ENCODE results near the gene FAM13A. TPM values are rescaled to one million over a fixed set of nuclear protein-coding genes. Genes with fewer than 3 reads are reported as not detected.

FAM13A gene
- total RNA-seq, 1 donor from 2014 or later, result 13.2 TPM

DNA sequence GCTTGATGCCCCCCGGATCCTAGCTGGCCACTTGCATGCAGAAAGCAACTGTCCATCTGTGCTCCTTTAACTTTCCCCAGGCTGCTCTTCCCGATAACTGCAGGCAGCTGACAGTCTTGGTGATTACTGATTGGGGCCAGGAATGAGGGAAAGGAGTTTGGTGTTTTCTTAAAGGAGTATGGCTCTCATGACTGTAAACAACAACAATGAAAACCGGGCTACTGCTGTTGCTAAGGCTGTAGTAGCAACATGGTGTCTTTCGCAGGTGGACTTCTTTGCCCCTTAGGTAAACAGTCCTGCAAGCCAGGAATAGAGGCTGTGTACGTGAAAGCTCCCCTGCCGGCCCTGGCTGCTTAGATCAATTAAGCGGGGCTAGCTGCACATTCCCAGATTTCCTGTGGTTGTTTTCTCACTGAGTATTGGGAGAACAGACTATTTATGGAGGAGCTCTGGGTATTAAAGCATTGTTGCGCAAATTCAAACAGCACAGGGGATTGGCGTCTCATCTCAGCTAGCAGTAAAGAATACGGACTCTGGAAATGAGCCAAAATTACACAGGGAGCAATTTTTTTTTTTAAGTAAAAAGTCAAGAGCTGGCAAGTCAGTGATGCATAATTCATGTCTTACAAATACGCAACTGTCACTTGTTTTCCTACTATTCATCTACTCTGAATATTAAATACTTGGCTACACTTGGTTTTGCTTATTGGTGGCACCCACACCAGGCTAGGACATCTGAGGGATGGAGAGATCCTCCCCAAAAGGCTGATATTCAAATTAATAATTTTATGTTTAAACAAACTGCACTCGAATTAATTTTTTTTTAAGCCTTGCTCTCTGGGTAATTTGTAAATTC is 297.7 kb downstream of the FAM13A start:
- Histone ChIP-seq H3K27me3 (no peaks in the 10 kb centered on the region), H3K27ac (no peak overlapping the region), H3K4me3 (no peak overlapping the region), H3K36me3 (peaks cover 0 to 16% of the 10 kb centered on the region in 2 donors), H3K9me3 (no peaks in the 10 kb centered on the region), H3K4me1 (no peaks in the 10 kb centered on the region)
- intact Hi-C loops (cut with DNase I), result no loop called here
- TF ChIP-seq, protein P1, sequence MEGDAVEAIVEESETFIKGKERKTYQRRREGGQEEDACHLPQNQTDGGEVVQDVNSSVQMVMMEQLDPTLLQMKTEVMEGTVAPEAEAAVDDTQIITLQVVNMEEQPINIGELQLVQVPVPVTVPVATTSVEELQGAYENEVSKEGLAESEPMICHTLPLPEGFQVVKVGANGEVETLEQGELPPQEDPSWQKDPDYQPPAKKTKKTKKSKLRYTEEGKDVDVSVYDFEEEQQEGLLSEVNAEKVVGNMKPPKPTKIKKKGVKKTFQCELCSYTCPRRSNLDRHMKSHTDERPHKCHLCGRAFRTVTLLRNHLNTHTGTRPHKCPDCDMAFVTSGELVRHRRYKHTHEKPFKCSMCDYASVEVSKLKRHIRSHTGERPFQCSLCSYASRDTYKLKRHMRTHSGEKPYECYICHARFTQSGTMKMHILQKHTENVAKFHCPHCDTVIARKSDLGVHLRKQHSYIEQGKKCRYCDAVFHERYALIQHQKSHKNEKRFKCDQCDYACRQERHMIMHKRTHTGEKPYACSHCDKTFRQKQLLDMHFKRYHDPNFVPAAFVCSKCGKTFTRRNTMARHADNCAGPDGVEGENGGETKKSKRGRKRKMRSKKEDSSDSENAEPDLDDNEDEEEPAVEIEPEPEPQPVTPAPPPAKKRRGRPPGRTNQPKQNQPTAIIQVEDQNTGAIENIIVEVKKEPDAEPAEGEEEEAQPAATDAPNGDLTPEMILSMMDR (IDR thresholded peaks at IDR 0.05), result no peak
- no peak for DNase-seq (ENCODE audit: low spot score in 2 of 2)

DNA sequence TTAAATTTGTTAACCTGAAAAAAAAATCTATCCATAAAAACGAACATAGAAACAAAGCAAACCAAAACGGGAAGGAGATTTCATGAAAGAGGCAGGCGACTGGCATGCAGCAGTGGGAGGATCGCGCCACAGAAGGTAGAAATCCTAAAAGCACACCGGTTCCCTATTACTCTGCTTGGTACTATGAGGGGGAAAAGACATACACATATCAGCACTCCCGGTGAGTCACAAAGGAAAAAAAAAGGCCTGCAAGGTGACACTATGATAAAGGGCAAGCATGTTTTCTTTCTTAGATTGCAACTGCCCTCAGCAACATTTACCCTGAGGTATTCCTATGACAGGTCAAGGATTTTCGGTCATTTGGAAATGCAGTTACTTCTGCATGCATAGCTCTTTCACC is 298.7 kb downstream of the FAM13A start:
- Histone ChIP-seq H3K36me3 (peaks cover 0 to 16% of the 10 kb centered on the region in 2 donors), H3K27ac (no peak overlapping the region), H3K9me3 (no peaks in the 10 kb centered on the region), H3K4me3 (no peak overlapping the region), H3K4me1 (peaks cover 0 to under 1% of the 10 kb centered on the region in 2 donors), H3K27me3 (no peaks in the 10 kb centered on the region)
- DNase-seq (ENCODE audit: low spot score in 2 of 2), result no peak
- intact Hi-C loops (cut with DNase I), result no loop called here
- TF ChIP-seq, protein P1 (IDR thresholded peaks at IDR 0.05), result no peak

DNA sequence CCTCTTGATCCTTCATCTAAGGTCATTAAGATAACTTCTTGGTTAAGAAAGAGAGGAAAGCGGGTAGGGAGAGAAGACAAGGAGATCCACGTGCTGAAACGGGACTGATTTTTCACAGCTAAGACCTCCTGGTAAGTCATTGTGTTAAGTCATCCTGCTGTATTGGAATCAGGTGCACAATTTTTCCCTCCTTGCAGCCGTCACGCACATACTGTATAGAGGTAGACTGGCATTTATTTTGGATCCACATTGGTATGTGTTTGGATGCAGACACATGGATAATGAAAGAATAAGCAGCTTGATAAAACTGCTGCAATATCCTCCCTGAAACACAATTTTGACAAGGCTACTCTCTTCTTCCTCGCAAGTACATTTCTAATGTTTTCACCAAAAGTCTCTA is 299.2 kb downstream of the FAM13A start:
- peaks cover 0 to 16% of the 10 kb centered on the region in 2 donors for H3K36me3 ChIP-seq
- TF ChIP-seq, protein P1 (IDR thresholded peaks at IDR 0.05), result no peak
- no peaks in the 10 kb centered on the region for H3K27me3 ChIP-seq
- no peak overlapping the region for H3K27ac ChIP-seq
- intact Hi-C loops (cut with DNase I), result no loop called here
- no peaks in the 10 kb centered on the region for H3K9me3 ChIP-seq
- DNase-seq (ENCODE audit: low spot score in 2 of 2), result no peak
- peaks cover 0 to 2% of the 10 kb centered on the region in 2 donors for H3K4me1 ChIP-seq
- H3K4me3 ChIP-seq, result no peak overlapping the region

DNA sequence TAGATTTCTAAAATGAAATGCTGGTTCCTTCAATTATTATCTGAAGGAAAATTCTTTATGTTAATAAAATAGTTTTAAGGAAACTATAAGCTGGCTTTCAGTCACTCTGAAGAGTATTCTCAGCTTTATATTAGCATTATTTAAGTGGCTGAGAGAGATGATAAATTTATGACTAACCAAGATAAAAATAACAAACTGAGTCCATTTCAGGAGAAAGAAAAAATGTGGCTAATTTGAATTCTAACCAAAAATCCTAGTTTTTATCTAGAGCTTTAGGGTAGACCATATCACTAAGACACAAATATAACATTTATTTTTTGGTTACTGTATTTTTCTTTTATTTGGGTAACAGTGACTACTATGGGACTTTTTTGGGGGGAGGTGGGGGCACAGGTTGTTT is 299.9 kb downstream of the FAM13A start:
- TF ChIP-seq, protein P1 (IDR thresholded peaks at IDR 0.05), result no peak
- intact Hi-C loops (cut with DNase I), result no loop called here
- H3K9me3 ChIP-seq, result no peaks in the 10 kb centered on the region
- H3K27me3 ChIP-seq, result no peaks in the 10 kb centered on the region
- DNase-seq (ENCODE audit: low spot score in 2 of 2), result no peak
- peaks cover 0 to 12% of the 10 kb centered on the region in 2 donors for H3K36me3 ChIP-seq
- H3K4me3 ChIP-seq, result no peak overlapping the region
- no peak overlapping the region for H3K27ac ChIP-seq
- peaks cover 0 to 6% of the 10 kb centered on the region in 2 donors for H3K4me1 ChIP-seq

DNA sequence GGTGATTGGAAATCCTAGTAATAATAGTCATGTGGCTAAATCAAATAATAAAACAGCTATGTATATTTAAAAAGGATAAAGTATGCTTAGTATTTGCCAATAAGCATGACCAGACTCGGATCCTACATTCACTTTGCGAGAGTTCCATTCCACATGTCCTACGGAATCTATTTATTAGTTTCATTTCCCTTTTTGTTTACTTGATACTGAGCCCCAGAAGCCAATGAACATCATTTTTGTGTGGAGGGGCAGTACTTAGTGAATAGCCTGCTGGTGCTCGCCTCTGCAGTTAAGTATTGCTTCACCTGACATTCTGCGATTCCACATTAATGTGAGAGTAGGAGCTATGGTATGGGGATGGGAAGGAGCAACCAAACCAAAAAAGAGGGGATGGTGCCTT is 300.8 kb downstream of the FAM13A start:
- no peak for DNase-seq (ENCODE audit: low spot score in 2 of 2)
- no peaks in the 10 kb centered on the region for H3K27me3 ChIP-seq
- TF ChIP-seq, protein P1 (IDR thresholded peaks at IDR 0.05), result no peak
- intact Hi-C loops (cut with DNase I), result no loop called here
- peaks cover 0 to 6% of the 10 kb centered on the region in 2 donors for H3K4me1 ChIP-seq
- no peaks in the 10 kb centered on the region for H3K9me3 ChIP-seq
- H3K27ac ChIP-seq, result no peak overlapping the region
- H3K36me3 ChIP-seq, result peaks cover 0 to 12% of the 10 kb centered on the region in 2 donors
- no peak overlapping the region for H3K4me3 ChIP-seq

Data from ascending aorta (tissue), 2 donors.